ENCODE measurements around the gene WDR38.

The WDR38 gene

GRCh38 chr9:124854161-124854560 lies 901 bp downstream of the WDR38 start:
- TF ChIP-seq CTCF (conservative IDR thresholded peaks at IDR 0.05; ENCODE audit: low read length) = no peak
- no peak for DNase-seq (ENCODE audit: low read depth)
- no peak overlapping the region for H3K4me3 ChIP-seq (ENCODE audit: low read length)

- no peak for TF ChIP-seq CTCF (conservative IDR thresholded peaks at IDR 0.05; ENCODE audit: low read length)
- H3K4me3 ChIP-seq (ENCODE audit: low read length) = no peak overlapping the region
- DNase-seq (ENCODE audit: low read depth) = no peak
Measured at GRCh38 chr9:124854822-124855221, 1.6 kb downstream of the WDR38 start.

- DNase-seq (ENCODE audit: low read depth) = no peak
- TF ChIP-seq CTCF (conservative IDR thresholded peaks at IDR 0.05; ENCODE audit: low read length) = no peak
- H3K4me3 ChIP-seq (ENCODE audit: low read length) = no peak overlapping the region
Measured at GRCh38 chr9:124855566-124855943, 2.3 kb downstream of the WDR38 start.

GRCh38 chr9:124855944-124856765 lies 2.9 kb downstream of the WDR38 start:
- TF ChIP-seq CTCF (conservative IDR thresholded peaks at IDR 0.05; ENCODE audit: low read length) = peak; percentile 39
- no peak overlapping the region for H3K4me3 ChIP-seq (ENCODE audit: low read length)
- no peak for DNase-seq (ENCODE audit: low read depth)

GRCh38 chr9:124857533-124858162 lies 4.4 kb downstream of the WDR38 start:
- no peak for TF ChIP-seq CTCF (conservative IDR thresholded peaks at IDR 0.05; ENCODE audit: low read length)
- H3K4me3 ChIP-seq (ENCODE audit: low read length) = no peak overlapping the region
- DNase-seq (ENCODE audit: low read depth) = no peak

GRCh38 chr9:124858330-124859046 lies 5.2 kb downstream of the WDR38 start:
- DNase-seq (ENCODE audit: low read depth) = no peak
- TF ChIP-seq CTCF (conservative IDR thresholded peaks at IDR 0.05; ENCODE audit: low read length) = peak; percentile 8; the same call in 1 of the 2 replicates
- H3K4me3 ChIP-seq (ENCODE audit: low read length) = no peak overlapping the region

Measured in AG10803 (cell line).